Ovary (tissue), 3 donors: ENCODE data around the gene AP5Z1.

ENCODE experiments used
- EP300 ChIP-seq: sonication (generic); formaldehyde crosslinking; IDR thresholded peaks from one replicate; pipeline ENCODE4 v1.6.1; 2017; ENCODE audit warnings: antibody characterized with exemption
- POLR2A ChIP-seq: fragments of 450-650 bp; IDR thresholded peaks from one replicate; pipeline ENCODE4 v1.6.1; 2017; ENCODE audit warnings: antibody characterized with exemption, mild to moderate bottlenecking, moderate library complexity
- TF ChIP-seq, protein P1 (sequence below), 3 donors: fragments of 450-650 bp in 2 of 3; fragments of 200-600 bp in 1 of 3; IDR thresholded peaks; one replicate each; pipeline versions ENCODE4 v1.5.1 to v1.8.0; 2016 to 2022; ENCODE audit warnings: antibody characterized with exemption in 3 of 3, mild to moderate bottlenecking in 1 of 3
- donor health status: DM: no; HTN: no; CAD: no.

DNA sequence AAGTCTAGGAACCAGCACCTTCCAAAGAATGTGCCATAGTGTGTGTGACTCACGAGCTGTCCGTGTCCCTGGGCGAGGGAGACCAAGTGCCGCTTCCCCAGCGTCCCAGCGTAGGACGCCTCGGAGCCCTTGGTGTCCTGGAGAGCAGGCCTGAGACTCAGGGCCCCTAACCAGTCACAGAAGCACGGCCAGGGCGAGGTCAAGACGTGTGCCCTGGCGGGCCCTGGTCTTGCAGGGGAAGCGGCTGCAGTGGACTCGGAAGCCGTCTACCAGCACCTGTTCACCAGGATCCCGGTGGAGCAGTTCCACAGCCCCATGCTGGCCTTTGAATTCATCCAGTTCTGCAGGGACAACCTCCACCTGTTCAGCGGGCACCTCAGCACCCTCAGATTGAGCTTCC is 10.6 kb downstream of the AP5Z1 start:
- TF ChIP-seq POLR2A, result no peak
- TF ChIP-seq, protein P1, sequence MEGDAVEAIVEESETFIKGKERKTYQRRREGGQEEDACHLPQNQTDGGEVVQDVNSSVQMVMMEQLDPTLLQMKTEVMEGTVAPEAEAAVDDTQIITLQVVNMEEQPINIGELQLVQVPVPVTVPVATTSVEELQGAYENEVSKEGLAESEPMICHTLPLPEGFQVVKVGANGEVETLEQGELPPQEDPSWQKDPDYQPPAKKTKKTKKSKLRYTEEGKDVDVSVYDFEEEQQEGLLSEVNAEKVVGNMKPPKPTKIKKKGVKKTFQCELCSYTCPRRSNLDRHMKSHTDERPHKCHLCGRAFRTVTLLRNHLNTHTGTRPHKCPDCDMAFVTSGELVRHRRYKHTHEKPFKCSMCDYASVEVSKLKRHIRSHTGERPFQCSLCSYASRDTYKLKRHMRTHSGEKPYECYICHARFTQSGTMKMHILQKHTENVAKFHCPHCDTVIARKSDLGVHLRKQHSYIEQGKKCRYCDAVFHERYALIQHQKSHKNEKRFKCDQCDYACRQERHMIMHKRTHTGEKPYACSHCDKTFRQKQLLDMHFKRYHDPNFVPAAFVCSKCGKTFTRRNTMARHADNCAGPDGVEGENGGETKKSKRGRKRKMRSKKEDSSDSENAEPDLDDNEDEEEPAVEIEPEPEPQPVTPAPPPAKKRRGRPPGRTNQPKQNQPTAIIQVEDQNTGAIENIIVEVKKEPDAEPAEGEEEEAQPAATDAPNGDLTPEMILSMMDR (IDR thresholded peaks at IDR 0.05), result no peak
- TF ChIP-seq EP300, result no peak
